ENCODE results near the gene SCNN1A. TPM values are rescaled to one million over a fixed set of nuclear protein-coding genes. Genes with fewer than 3 reads are reported as not detected.

The SCNN1A gene
- total and polyA plus RNA-seq, 2 of the 13 experiments (the other 11 are each of a cell fraction or from before 2014, with no cell fraction given), result 1.5 to 14.6 TPM

- TF ChIP-seq ZNF546 (CRISPR knock-in tag; conservative IDR thresholded peaks at IDR 0.05) (no peak; the same call in 1 of the 2 replicates), MAX (IDR thresholded peaks at IDR 0.05) (peak; percentile 85), MEIS1 (CRISPR knock-in tag; IDR thresholded peaks at IDR 0.05; ENCODE audit: borderline replicate concordance) (peak; percentile 32; the same call in 1 of the 2 replicates), NCOR1 (IDR thresholded peaks at IDR 0.05; ENCODE audit: borderline replicate concordance, low read length) (no peak), SRSF4 (IDR thresholded peaks at IDR 0.05; ENCODE audit: low read depth, low read length, poor library complexity, severe bottlenecking) (no peak), GFI1 (CRISPR knock-in tag; IDR thresholded peaks at IDR 0.05; ENCODE audit: borderline replicate concordance) (no peak), RXRB (CRISPR knock-in tag; IDR thresholded peaks at IDR 0.05; ENCODE audit: borderline replicate concordance) (0 out of 2 replicates have a peak, but pooled peaks have one; percentile 34), AHR (CRISPR knock-in tag; IDR thresholded peaks at IDR 0.05) (0 out of 2 replicates have a peak, but pooled peaks have one; percentile 48), ZFY (CRISPR knock-in tag; IDR thresholded peaks at IDR 0.05) (peak; percentile 78), HNRNPL (IDR thresholded peaks at IDR 0.05; ENCODE audit: low read depth, low read length) (0 out of 2 replicates have a peak, but pooled peaks have one; percentile 47), NR2F2 (IDR thresholded peaks at IDR 0.05; ENCODE audit: borderline replicate concordance, low read depth) (no peak), MZF1 (CRISPR knock-in tag; IDR thresholded peaks at IDR 0.05; ENCODE audit: borderline replicate concordance) (no peak), RAD21 (CRISPR knock-in tag; IDR thresholded peaks at IDR 0.05) (peak; percentile 34; the same call in 1 of the 2 replicates), SRSF1 (optimal IDR thresholded peaks at IDR 0.05; ENCODE audit: low read depth, low read length) (peak; percentile 55), ZNF879 (CRISPR knock-in tag; IDR thresholded peaks at IDR 0.05) (no peak), DMAP1 (CRISPR knock-in tag; IDR thresholded peaks at IDR 0.05) (peak; percentile 76; the same call in 1 of the 2 replicates), NFYC (CRISPR knock-in tag; IDR thresholded peaks at IDR 0.05) (no peak), SOX6 (IDR thresholded peaks at IDR 0.05) (no peak), SOX6 (CRISPR knock-in tag; IDR thresholded peaks at IDR 0.05) (peak; percentile 12; the same call in 1 of the 2 replicates), DR1 (CRISPR knock-in tag; IDR thresholded peaks at IDR 0.05) (peak; percentile 27; the same call in 1 of the 2 replicates), ZNF772 (CRISPR knock-in tag; IDR thresholded peaks at IDR 0.05) (no peak), SAP130 (CRISPR knock-in tag; IDR thresholded peaks at IDR 0.05; ENCODE audit: low read depth) (peak; percentile 59), DRAP1 (CRISPR knock-in tag; IDR thresholded peaks at IDR 0.05) (0 out of 2 replicates have a peak, but pooled peaks have one; percentile 29), ZMYM4 (CRISPR knock-in tag; IDR thresholded peaks at IDR 0.05) (peak; percentile 20; the same call in 1 of the 2 replicates), BCL3 (CRISPR knock-in tag; IDR thresholded peaks at IDR 0.05) (no peak), IRF9 (CRISPR knock-in tag; IDR thresholded peaks at IDR 0.05; ENCODE audit: borderline replicate concordance) (0 out of 2 replicates have a peak, but pooled peaks have one; percentile 6), ZFP90 (CRISPR knock-in tag; IDR thresholded peaks at IDR 0.05; ENCODE audit: borderline replicate concordance) (0 out of 2 replicates have a peak, but pooled peaks have one; percentile 53), KDM2A (CRISPR knock-in tag; IDR thresholded peaks at IDR 0.05; ENCODE audit: borderline replicate concordance, low read depth) (peak; percentile 67; the same call in 1 of the 2 replicates), KMT2B (CRISPR knock-in tag; IDR thresholded peaks at IDR 0.05) (peak; percentile 66)
Observed at GRCh38 chr12:6376079-6376869, 911 bp upstream of the SCNN1A start (continued).

All from HepG2 (cell line).